Islet precursor cell (in vitro differentiated cells): Measurements from ENCODE around the gene ZNF837.
"Not testable (repeated sequence)": the region's sequence is repeated elsewhere in the genome, so short reads cannot be mapped to it uniquely, and the experiment has no call there.

Experiments used
- DNase-seq: peaks from one replicate; pipeline ENCODE4 v3.0.0-alpha.2; 2018

Gene ZNF837

GRCh38 chr19:58395979-58396627 lies 15.3 kb upstream of the ZNF837 start:
- DNase-seq, result no peak

- peak; percentile 90 for DNase-seq
These were observed 14.6 kb upstream of the ZNF837 start, which contains the start of gene RNF225 for GRCh38 chr19:58395220-58395978. Gene RNF225, plus strand, starts transcription at chr19:58395656. Its CDS starts 434 bp downstream, at chr19:58396090.

- no peak for DNase-seq
These were observed 14.0 kb upstream of the ZNF837 start for GRCh38 chr19:58394821-58395219.

GRCh38 chr19:58393725-58394033 lies 12.8 kb upstream of the ZNF837 start:
- no peak for DNase-seq

DNA sequence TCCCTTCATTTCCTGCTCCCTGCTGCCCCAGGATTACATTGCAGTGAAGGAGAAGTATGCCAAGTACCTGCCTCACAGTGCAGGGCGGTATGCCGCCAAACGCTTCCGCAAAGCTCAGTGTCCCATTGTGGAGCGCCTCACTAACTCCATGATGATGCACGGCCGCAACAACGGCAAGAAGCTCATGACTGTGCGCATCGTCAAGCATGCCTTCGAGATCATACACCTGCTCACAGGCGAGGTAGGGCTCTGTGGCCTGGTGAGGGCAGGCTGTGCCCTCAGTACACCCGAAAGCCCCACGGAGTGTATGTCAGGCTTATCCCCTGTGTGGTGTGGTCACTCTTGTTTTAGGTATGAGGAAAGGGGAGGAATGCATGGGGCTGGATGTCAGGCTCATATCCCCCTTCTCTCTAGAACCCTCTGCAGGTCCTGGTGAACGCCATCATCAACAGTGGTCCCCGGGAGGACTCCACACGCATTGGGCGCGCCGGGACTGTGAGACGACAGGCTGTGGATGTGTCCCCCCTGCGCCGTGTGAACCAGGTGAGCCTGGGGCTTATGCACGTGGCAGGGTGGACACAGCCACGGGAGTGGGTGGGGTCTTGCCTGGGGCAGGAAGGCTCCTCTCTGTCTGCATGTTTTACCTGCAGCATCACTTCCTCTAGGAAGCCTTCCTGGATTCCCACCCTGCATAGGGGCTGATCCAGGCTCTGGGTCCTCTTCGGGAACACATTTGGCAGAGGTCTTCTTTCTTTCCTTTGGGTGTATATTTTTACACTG lies 12.3 kb upstream of the ZNF837 start:
- no peak for DNase-seq

DNA sequence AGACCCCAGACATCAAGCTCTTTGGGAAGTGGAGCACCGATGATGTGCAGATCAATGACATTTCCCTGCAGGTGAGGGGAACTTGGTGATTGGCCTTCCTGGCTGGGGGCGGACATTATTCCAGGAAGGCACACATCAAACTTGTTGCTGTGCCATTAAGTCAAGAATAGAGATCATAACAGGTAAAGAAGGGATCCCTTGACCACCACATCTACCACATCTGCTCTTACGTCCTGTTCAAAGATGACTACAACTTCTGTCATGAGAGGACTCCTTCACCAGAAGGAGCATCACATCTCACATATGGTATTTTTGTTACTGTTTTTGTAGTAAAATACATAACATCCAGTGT lies 7.3 kb upstream of the ZNF837 start:
- DNase-seq, result no peak

DNA sequence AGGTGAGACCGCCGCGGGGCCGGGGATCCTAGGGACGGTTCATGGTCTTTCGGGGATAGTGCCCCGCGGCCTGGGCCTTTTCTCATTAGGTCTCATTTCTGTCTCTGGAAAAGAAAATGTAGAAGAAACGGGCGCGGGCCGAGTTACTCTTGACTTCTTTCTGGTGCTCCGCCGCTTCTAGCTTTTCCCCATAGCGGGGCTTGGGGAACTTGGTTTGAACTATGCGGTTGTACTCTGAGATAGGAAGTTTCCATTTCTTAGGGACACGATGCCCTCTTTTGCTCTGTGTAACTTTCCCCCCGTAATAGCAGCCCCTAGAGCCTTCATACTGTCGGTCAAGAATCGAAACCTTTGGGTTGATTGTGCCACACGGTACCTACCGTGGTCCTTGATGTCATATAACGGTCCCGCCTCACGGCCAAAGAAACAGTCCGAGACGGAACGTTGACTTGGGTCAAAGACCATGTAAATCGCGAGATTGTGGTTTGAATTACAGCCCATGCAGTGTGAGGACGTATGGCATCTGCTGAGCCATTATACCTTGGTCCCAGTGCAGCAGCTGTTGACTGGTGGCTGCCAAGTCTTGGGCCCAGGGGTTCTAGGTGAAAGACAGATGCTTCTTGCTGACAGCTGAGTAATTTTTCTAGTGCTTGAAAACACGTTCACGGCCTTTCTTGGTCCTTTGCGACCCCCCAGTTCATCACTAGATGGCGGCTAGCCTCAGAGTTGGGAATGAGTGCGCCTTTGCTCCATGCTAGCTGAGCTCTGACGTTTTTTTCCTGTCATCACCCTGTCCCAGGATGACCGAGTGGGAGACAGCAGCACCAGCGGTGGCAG lies 6.7 kb upstream of the ZNF837 start:
- DNase-seq, result peak; percentile 53

GRCh38 chr19:58386576-58387337 lies 5.9 kb upstream of the ZNF837 start, which contains the start of gene RPS5:
Gene RPS5, plus strand, starts transcription at chr19:58387269. Its CDS starts 869 bp downstream, at chr19:58388138.
- peak; percentile 98 for DNase-seq

DNA sequence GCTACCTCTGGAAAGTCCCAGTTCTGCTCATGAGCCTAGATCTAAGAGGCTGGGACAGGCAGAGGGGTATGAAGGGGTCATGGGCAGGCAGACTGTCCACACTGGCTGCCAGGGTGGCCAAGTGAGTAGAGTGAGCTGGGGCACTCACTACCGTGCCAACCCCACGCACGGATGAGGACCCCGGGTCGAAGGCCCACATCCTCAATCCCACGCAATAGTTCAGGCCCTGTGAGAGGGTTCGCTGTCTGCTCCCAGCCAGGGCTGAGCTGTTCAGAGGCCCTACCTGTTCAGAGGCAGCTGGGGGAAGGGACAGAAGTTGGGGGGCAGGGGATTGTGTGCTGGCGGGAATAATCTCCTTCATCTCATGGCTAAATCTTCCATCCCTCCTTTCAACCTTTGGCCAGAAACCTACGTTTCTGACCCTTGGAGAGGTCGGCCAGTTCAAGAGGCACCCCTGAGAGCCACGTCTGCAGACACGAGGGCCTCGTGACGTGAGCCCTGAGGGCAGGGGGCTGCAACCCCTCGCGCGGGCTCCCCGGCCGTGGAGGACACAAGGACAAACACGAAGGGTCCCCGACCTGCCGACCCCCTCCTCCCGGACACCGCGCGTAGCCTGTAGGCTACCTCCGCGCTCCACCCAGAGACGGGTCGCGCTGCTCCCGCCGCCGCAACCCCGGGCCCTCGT lies 5.2 kb upstream of the ZNF837 start:
- peak; percentile 53 for DNase-seq

DNA sequence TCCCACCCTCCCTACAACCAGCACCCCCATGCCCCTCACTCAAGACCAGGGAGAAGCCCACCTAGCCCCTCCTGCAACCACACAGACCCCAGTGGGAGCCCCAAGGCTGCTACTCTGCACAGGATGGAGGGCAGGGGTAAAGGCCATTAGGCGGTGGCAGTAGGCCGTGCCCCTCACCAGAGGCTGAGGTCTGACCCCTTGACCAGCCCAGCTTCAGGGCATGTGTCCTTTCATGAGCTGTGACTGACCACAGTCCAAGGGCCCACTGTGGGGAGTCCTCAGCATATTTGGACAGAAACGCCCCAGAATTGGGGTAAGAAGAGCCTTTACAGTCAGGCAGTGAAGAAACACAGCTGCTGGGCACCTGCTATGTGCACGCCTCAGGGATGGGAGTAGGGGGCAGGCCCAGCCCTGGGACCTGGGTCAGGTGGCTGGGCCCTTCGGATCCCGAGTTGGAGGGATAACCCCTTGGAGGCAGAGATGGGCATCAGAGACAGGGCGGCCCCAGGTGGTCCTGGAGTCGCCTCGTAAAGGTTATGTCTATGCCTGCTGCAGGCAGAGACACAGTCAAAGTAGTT lies 4.6 kb upstream of the ZNF837 start:
- DNase-seq, result no peak

DNA sequence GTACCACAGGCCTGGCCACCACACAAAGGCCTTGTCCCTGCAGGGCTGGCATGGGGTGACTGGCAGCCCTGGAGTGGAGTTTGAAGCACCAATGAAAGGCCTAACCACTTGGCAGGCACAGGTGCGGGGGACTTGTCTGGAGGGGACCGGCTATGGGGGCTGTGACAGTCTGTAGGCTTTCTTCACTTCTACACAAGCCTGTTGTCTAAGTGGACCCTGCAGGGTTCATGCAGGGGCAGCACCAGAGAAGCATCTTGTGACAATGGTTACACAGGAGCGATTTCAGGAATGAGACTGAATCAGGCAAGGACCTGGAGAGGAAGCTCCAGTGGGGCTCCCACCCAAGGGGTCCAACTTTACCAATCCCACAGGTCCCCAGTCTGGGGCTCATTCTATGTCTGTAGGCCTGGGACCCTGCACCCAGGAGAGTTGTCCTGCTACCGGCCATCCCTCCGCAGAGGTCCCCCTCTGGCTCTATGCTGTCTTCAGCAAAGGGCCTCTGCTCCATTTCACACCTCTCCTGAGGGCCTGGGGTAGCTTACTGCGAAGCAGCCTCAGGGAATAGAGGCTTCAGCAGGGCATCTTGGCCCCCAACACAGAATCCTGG lies 2.3 kb upstream of the ZNF837 start:
- peak; percentile 37 for DNase-seq

GRCh38 chr19:58381460-58382212 lies 806 bp upstream of the ZNF837 start:
- DNase-seq, result peak; percentile 35

DNA sequence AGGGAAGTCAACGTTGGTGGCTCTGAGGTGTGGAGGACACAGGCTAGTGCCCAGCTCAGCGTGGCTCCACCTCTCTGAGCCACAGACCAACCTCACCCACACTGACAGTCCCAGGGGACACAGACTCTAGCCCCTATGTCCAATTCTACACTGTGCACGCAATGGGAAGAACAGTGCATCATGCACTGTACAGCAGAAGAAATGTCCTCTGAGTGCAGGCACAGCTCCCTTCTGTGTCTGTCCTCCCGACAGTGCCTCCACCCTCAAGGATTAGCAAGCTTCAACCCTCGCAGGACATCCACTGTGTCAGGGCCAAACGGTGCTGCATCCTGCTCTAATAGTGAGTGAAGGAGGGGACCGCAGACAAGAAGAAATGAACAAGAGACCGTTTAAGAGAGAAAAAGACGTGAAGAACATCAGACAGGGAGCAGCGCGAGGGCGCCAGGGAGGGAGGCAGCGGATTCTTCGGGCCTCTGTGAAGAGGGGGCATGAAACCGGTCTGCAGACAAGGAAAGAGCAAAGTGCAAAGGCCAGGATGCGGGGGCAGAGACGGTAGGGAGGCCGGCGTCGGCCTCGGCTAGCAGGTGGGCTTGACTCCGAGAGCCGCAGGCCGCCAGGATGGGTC lies 681 bp downstream of the ZNF837 start:
- no peak for DNase-seq

- DNase-seq, result no peak
These were observed 1.6 kb downstream of the ZNF837 start for GRCh38 chr19:58379246-58379645.

GRCh38 chr19:58376724-58377123 lies 4.1 kb downstream of the ZNF837 start:
- DNase-seq, result not testable (repeated sequence)

- no peak for DNase-seq
These were observed 6.6 kb downstream of the ZNF837 start for GRCh38 chr19:58374200-58374599.

DNA sequence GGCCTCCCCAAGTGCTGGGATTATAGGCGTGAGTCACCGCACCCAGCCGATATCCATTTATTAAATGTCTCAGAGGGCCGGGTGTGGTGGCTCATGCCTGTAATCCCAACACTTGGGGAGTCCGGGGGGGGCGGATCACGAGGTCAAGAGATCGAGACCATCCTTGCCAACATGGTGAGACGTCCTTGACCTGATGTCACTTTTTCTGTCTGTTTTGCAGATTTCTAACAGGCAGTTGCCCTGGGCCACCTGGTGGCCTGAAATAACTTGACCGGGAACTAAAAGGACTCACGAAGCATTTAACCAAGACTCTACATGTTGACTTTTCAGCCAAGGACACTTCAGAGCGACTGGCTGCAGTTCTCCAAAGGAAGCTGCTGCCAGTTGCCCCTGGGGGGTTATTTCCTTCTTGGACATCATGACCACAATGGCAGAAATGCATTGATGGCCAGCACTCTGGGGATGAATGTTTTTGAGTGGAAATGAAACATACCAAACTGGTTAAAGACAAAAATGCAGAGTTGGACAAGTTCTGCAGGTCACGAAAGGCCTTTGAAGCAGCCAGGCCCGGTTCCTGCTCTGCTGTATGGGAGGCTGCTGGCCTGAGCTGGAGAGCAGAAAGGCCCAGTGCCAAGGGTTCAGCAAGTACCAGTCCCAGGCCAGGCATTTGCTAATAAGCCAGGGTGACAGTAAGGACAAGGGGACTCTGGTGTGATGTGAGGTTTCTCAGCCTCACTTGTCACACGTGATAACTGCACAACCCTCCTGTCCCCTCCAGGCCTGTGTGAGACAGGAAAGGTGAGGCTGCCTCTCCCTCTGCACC lies 8.3 kb downstream of the ZNF837 start:
- DNase-seq, result no peak

DNA sequence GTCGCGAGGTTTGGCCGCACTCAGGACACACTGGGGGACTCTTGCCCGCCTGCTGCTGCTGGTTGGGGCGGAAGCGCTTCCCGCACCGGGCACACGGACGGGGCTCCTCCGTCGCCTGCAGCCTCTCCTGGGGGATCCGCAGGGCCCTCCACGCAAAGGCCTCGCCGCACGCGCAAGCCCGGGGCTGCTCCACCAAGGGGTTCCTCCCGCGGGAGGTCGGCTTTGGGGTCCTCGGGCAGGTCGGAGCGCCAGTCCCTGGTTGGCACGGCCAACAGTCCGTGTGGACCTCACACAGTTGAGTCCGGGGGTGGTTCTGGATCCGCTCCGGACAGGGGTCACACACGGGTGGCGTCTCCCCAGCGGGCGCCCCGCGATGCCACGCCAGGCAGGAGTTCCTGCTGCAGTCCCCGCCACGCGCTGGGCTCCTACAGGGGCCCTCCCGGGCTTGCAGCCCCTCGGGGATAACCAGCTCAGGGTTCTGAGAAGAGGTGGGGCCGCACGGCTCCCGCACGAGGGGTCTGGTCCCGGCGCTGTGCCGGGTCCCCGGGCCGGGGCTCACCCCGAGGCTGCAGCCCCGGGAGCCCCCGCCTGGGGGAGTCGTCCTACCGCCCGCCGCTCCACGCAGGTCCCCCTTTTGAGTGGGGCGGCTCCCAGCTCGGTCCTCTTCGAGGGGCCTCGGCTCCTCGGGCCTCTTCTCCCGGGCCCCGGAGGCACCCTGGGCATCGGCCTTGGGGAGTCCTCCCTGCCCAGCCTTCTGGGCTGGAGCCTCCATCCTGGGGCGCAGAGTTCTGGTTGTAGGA lies 12.1 kb downstream of the ZNF837 start:
- no peak for DNase-seq
